GM12865 (cell line): ENCODE results near the gene NGB.
"Not testable (repeated sequence)": the region's sequence is repeated elsewhere in the genome, so short reads cannot be mapped to it uniquely, and the experiment has no call there.

Experiments
- DNase-seq: peaks from one replicate; pipeline ENCODE4 v3.0.0; 2010; ENCODE audit warnings: low read depth
- H3K4me3 ChIP-seq: 2 replicates; pipeline ENCODE4 v1.5.1; 2011; ENCODE audit warnings: mild to moderate bottlenecking, low read depth, low read length, control low read depth
- CTCF ChIP-seq: IDR thresholded peaks from 2 replicates; pipeline ENCODE4 v1.5.1; 2011; ENCODE audit warnings: low read length, control low read depth, low read depth, inconsistent platforms; ENCODE audit not compliant: insufficient read depth; ENCODE audit errors: missing control alignments

Gene NGB

GRCh38 chr14:77271113-77271710 lies at the start of gene NGB:
Gene NGB, minus strand, starts transcription at chr14:77271206. Its CDS starts 269 bp downstream, at chr14:77270937.
- no peak for TF ChIP-seq CTCF
- no peak for DNase-seq
- no peak within 1 kb of the TSS for H3K4me3 ChIP-seq

GRCh38 chr14:77320238-77320935 lies 49.4 kb upstream of the NGB start, which contains the start of gene POMT2:
Gene POMT2, minus strand, starts transcription at chr14:77320883. Its CDS starts 202 bp downstream, at chr14:77320681.
- peak within 1 kb of the TSS; percentile 89 for H3K4me3 ChIP-seq
- peak; percentile 35 for TF ChIP-seq CTCF
- peak; percentile 94 for DNase-seq

DNA sequence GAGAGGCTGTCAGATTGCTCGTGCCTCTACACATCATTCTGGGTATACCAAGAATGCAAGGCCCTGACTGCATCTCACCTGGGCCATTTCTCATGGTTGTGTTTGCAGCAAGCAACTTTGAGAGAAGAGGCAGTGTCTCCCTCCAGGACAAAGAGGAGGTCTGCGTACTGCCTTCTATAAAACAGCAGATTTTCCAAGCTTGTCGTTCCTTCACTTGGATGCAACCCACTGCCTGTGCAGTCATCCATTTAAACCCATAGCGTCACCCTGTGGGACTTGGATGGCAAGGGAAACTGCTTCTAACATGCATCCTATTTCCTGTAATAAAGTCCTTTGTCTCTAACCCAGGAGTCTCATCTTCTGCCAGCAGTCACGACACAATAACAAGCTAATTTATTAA lies 48.4 kb upstream of the NGB start:
- no peak for DNase-seq
- no peak overlapping the region for H3K4me3 ChIP-seq
- no peak for TF ChIP-seq CTCF

GRCh38 chr14:77318756-77319155 lies 47.8 kb upstream of the NGB start:
- DNase-seq, H3K4me3 ChIP-seq: not testable (repeated sequence)

- no peak for TF ChIP-seq CTCF
- no peak overlapping the region for H3K4me3 ChIP-seq
- DNase-seq = no peak
Observed at GRCh38 chr14:77318006-77318553, 47.1 kb upstream of the NGB start.

DNA sequence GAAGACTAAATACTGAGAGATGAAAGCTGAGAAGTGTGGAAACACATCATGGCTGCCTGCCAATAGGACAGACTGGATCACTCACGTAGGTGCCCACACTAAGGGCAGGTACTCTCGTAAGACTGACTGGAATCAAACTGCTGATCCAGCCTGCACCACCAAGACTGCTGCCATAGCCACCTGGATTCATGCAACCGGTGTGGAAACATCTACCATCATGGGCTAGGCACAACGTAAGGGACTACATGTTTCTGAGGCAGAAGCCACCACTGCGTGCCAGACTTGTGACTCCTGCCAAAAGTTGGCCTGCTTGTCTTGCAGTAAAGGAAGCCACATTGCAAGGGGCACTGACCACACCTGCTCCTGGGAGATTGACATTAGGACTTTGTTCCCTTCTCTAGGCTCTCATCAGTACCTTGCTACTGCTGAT lies 45.9 kb upstream of the NGB start:
- no peak for DNase-seq
- H3K4me3 ChIP-seq = no peak overlapping the region
- TF ChIP-seq CTCF = no peak

GRCh38 chr14:77316195-77316505 lies 45.1 kb upstream of the NGB start:
- DNase-seq = no peak
- no peak overlapping the region for H3K4me3 ChIP-seq
- TF ChIP-seq CTCF = no peak
